Fibroblast of lung (primary cell): ENCODE measurements around the gene MMP19. TPM values are rescaled to one million over a fixed set of nuclear protein-coding genes. Genes with fewer than 3 reads are reported as not detected.

Experiments used
- DNase-seq, 2 donors: peaks; one replicate each; pipeline versions ENCODE4 v3.0.0 to v3.0.0-alpha.2; 2010; ENCODE audit warnings: low read depth in 2 of 2
- H2AFZ ChIP-seq: 2 replicates; pipeline ENCODE4 v1.5.1; 2012; ENCODE audit warnings: low read length, control low read depth, inconsistent platforms
- H3K27ac ChIP-seq: 2 replicates; pipeline ENCODE4 v1.5.1; 2011; ENCODE audit warnings: low read length, control low read depth; ENCODE audit not compliant: insufficient read depth
- H3K27me3 ChIP-seq: 2 replicates; pipeline ENCODE4 v1.5.1; 2011; ENCODE audit warnings: mild to moderate bottlenecking, low read length; ENCODE audit not compliant: control insufficient read depth, insufficient read depth
- H3K36me3 ChIP-seq: 2 replicates; pipeline ENCODE4 v1.5.1; 2011; ENCODE audit warnings: low read length; ENCODE audit not compliant: control insufficient read depth, insufficient read depth
- H3K4me1 ChIP-seq: 2 replicates; pipeline ENCODE4 v1.5.1; 2011; ENCODE audit warnings: low read length; ENCODE audit not compliant: control insufficient read depth, insufficient read depth; ENCODE audit errors: extremely low read depth
- H3K4me2 ChIP-seq: 2 replicates; pipeline ENCODE4 v1.5.1; 2011; ENCODE audit warnings: low read length, control low read depth; ENCODE audit not compliant: insufficient read depth; ENCODE audit errors: extremely low read depth
- H3K4me3 ChIP-seq, 4 experiments: fragments of 200-600 bp in 1 of 4; sonication (generic) in 1 of 4; replicated peaks in 1 of 4; 2 replicates each; pipeline ENCODE4 v1.5.1; 2011 to 2016; ENCODE audit warnings: low read length in 4 of 4, low read depth in 3 of 4, mild to moderate bottlenecking in 3 of 4, control low read depth in 2 of 4, inconsistent platforms in 1 of 4, mixed read lengths in 1 of 4; ENCODE audit not compliant: insufficient read depth in 1 of 4; ENCODE audit errors: control extremely low read depth in 1 of 4
- H3K79me2 ChIP-seq: 2 replicates; pipeline ENCODE4 v1.5.1; 2012; ENCODE audit warnings: mild to moderate bottlenecking, low read length, inconsistent platforms; ENCODE audit not compliant: control insufficient read depth, insufficient read depth
- H3K9ac ChIP-seq: 2 replicates; pipeline ENCODE4 v1.5.1; 2011; ENCODE audit warnings: mild to moderate bottlenecking, low read length, control low read depth; ENCODE audit not compliant: insufficient read depth
- H3K9me3 ChIP-seq: 2 replicates; pipeline ENCODE4 v1.5.1; 2012; ENCODE audit warnings: low read depth, low read length; ENCODE audit not compliant: control insufficient read depth, insufficient read depth
- H4K20me1 ChIP-seq: 2 replicates; pipeline ENCODE4 v1.5.1; 2011; ENCODE audit warnings: low read length; ENCODE audit not compliant: control insufficient read depth, insufficient read depth; ENCODE audit errors: extremely low read depth
- CTCF ChIP-seq, 2 donors: IDR thresholded peaks in 1 of 2; conservative IDR thresholded peaks in 1 of 2; 1 replicate in 1 of 2; 2 replicates in 1 of 2; pipeline ENCODE4 v1.5.1; 2011 to 2012; ENCODE audit warnings: low read length in 2 of 2, control low read depth in 1 of 2, inconsistent platforms in 1 of 2, low read depth in 1 of 2, mild to moderate bottlenecking in 1 of 2
- EZH2 ChIP-seq: IDR thresholded peaks from 2 replicates; pipeline ENCODE4 v1.5.1; 2012; ENCODE audit warnings: low read length, control low read depth, mild to moderate bottlenecking; ENCODE audit errors: missing control alignments
- polyA plus RNA-seq, 2 donors: library from polyadenylated mRNA; depleted of rRNA in 1 of 2; stranded (reverse) in 1 of 2; unstranded in 1 of 2; fragments of >200 nt; gene quantifications; 2 replicates each; pipeline ENCODE4 v1.2.1, GENCODE V29; 2011 to 2012; ENCODE audit warnings: missing spikeins in 1 of 2
- total RNA-seq: library from RNA; depleted of rRNA; stranded (reverse); fragments of >200 nt; gene quantifications from 2 replicates; pipeline ENCODE4 v1.2.1, GENCODE V29; 2014

MMP19 gene
- total and polyA plus RNA-seq, 2 donors (not counting 1 experiment from before 2014, with no cell fraction given) = 7.1 to 18.3 TPM

DNA sequence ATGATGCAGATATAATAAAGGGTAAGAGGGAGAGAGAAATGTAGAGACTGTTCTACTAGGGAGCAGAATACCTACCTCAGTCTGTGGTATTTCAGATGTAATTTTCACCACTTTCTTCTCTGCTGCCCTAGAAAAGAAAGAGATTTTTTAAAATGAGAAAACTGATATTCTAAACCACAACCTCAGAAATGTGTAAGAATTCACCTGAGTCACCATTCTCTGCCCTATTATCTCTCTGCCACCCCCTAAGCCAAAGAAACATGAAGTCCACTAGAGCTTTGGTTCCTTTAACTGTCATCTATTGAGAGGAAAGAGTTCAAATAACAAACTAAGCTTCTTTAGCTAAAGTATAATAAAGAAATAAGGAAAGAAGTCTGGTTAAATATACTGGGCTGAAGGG lies 46.8 kb downstream of the MMP19 start:
- H3K4me1 ChIP-seq = no peaks in the 10 kb centered on the region
- no peaks in the 10 kb centered on the region for H3K27me3 ChIP-seq
- TF ChIP-seq CTCF (conservative IDR thresholded peaks at IDR 0.05 in 1 of 2, IDR thresholded peaks at IDR 0.05 in 1 of 2; ENCODE audit: low read depth in 1 of 2, low read length in 2 of 2) (no peak), EZH2 (no peak)
- no peak overlapping the region for H3K27ac ChIP-seq
- peaks cover 12% of the 10 kb centered on the region for H3K36me3 ChIP-seq
- no peak overlapping the region for H3K9ac ChIP-seq
- no peak overlapping the region for H3K4me2 ChIP-seq
- DNase-seq = peak in 1 of 2 donors; percentile 9
- H3K9me3 ChIP-seq = no peaks in the 10 kb centered on the region
- H3K79me2 ChIP-seq = no peaks in the 10 kb centered on the region
- H2AFZ ChIP-seq = no peak overlapping the region
- H3K4me3 ChIP-seq = no peak overlapping the region
- no peaks in the 10 kb centered on the region for H4K20me1 ChIP-seq

DNA sequence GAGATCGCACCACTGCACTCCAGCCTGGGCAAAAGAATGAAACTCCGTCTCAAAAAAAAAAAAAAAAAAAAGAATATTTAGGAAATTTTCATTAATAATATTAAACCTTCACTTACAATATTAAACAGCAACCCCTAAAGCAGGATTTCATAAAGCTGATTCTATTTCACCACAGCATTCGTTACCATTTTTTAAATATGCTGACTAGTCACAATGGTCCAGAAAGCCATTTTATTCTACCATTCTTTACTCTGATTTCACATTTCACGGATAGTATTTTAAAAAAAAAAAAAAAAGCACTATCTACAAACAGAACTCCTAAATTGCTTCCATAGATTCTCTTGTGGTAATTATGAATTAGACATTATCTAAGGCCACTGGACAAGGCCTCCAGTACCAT lies 52.8 kb downstream of the MMP19 start:
- no peaks in the 10 kb centered on the region for H4K20me1 ChIP-seq
- no peaks in the 10 kb centered on the region for H3K27me3 ChIP-seq
- H3K4me3 ChIP-seq = no peak overlapping the region
- H3K27ac ChIP-seq = no peak overlapping the region
- no peaks in the 10 kb centered on the region for H3K4me1 ChIP-seq
- no peak overlapping the region for H2AFZ ChIP-seq
- TF ChIP-seq EZH2 (no peak), CTCF (conservative IDR thresholded peaks at IDR 0.05 in 1 of 2, IDR thresholded peaks at IDR 0.05 in 1 of 2; ENCODE audit: low read depth in 1 of 2, low read length in 2 of 2) (no peak)
- H3K4me2 ChIP-seq = no peak overlapping the region
- H3K9me3 ChIP-seq = no peaks in the 10 kb centered on the region
- H3K79me2 ChIP-seq = no peaks in the 10 kb centered on the region
- no peak for DNase-seq
- H3K9ac ChIP-seq = no peak overlapping the region
- H3K36me3 ChIP-seq = peaks cover 13% of the 10 kb centered on the region

DNA sequence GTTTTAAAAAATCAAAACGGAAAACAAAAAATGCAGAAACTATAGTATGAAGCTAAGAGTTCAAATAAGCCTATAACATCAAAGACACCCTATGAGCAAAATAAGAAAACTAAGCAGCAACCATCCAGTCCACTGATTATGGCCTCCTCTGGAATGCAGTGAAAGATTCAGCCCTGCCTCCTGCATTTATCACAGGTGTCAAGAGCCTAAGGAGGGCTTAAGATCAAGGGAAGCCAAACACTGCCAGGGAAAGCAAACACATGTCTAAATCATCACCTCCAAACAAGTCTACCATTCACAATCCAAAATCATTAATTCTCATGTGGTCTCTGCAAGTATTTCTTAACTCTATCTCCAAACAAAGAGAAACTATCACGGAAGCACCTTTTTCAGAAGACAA lies 53.6 kb downstream of the MMP19 start:
- Histone ChIP-seq H3K79me2 (no peaks in the 10 kb centered on the region), H3K4me3 (no peak overlapping the region), H3K9ac (no peak overlapping the region), H3K27ac (no peak overlapping the region), H3K4me1 (no peaks in the 10 kb centered on the region), H3K4me2 (no peak overlapping the region), H3K27me3 (no peaks in the 10 kb centered on the region), H3K9me3 (no peaks in the 10 kb centered on the region), H2AFZ (no peak overlapping the region), H3K36me3 (peaks cover 14% of the 10 kb centered on the region), H4K20me1 (no peaks in the 10 kb centered on the region)
- DNase-seq = no peak
- no peak for TF ChIP-seq CTCF (conservative IDR thresholded peaks at IDR 0.05 in 1 of 2, IDR thresholded peaks at IDR 0.05 in 1 of 2; ENCODE audit: low read depth in 1 of 2, low read length in 2 of 2)
- TF ChIP-seq EZH2 = no peak
